HG03432 (cell line): Measurements from ENCODE around the gene EMILIN1.
"Not testable (repeated sequence)": the region's sequence is repeated elsewhere in the genome, so short reads cannot be mapped to it uniquely, and the experiment has no call there.

ENCODE experiments used
- ATAC-seq: cut with Tn5 transposase; IDR thresholded peaks from one replicate; pipeline ENCODE4 v1.9.1; 2021; ENCODE audit warnings: mild to moderate bottlenecking, moderate library complexity; ENCODE audit not compliant: unreplicated experiment

Gene EMILIN1

DNA sequence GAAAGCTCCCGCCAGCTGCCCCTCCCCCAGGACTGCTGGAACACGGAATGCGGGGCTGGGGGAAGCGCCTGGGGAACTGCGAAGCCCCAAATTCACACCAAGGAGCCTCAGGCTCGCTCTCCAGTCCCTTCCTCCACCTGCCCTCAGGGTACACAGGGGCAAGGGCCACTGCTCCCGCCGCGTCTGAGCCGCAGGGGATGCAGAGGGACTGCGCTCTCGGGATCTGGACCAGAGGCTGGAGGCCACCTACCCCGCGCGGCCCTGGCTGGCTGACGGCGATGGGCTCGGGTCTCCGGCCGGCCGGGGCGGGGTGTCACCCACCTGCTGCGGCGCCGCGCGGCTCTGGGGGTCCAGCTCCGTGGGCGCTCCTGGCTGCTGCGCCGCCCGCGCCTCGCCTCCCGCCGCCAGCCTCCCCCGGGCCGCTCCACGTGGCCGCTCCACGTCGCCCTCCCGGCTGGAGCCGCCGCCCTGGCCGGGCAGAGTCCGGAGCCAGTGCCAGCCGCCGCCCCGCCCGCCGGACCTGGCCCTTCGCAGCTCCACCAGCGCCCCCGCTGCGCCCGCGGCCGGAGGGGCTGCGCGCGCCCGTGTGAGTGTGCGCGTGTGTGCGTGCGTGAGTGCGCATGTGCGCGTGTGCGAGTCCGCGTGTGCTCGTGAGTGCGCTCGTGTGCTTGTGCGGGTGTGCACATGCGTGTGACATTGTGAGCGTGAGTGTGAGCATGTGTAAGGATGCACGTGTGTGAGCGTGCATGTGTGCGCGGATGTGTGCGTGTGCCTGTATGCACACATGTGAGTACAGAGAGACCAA, 40.3 kb downstream of the EMILIN1 start, which contains the start of gene CGREF1:
Gene CGREF1, minus strand, starts transcription at position 604 of the 805 bp plus-strand sequence. CDS start 14,762 bp downstream, outside the sequence.
- no peak for ATAC-seq

DNA sequence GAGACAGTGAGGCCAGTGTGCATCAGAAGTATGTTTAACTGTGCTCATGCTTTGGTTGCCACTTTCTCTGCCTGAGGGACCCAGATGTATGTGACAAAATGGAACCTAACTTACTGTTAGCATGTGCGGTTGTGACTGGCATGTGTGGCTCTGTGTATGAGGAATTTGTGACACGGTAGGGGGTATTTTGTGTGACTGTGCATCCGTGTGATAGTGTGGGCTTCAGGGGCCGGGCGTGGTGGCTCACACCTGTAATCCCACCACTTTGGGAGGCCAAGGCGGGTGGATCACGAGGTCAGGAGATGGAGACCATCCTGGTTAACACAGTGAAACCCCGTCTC, 40.9 kb downstream of the EMILIN1 start:
- not testable (repeated sequence) for ATAC-seq

DNA sequence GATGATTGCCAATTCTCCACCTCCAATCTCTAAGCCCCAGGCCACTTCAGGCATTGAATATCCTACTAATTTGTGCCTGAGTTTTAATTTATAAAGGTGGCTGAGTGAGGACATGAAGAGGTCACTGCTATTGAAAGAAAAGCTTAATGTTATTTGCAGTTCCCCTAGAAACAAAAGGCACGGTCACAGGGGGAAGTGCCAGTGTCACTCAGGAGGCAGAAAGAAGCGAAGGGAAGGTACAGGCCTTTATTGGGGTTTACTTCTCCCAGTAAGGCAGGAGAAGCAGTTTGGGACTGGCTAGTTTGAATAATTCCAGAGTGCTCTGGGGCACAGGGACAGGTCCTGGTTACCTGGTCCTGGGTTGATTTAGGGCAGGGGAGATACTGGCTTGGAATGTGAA, 43.5 kb downstream of the EMILIN1 start:
- ATAC-seq = no peak

DNA sequence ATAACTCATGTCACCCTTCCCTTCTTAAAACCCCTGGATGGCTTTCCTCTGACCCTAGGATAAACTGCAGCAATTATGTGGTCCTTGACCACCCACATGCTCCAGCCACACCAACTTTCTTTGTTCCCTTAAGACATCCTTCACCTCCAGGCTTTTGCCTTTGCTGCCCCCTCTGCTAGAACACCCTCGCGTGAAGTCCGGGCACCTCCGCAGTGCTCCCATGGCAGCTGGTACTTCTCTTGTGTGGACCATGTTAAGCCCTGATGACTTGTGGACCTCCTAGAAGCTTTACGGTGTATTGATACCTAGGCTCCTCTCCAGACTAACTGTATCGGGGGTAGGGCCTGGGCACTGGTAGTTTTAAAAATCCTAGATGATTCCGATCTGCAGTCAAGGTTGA, 44.4 kb downstream of the EMILIN1 start:
- no peak for ATAC-seq

DNA sequence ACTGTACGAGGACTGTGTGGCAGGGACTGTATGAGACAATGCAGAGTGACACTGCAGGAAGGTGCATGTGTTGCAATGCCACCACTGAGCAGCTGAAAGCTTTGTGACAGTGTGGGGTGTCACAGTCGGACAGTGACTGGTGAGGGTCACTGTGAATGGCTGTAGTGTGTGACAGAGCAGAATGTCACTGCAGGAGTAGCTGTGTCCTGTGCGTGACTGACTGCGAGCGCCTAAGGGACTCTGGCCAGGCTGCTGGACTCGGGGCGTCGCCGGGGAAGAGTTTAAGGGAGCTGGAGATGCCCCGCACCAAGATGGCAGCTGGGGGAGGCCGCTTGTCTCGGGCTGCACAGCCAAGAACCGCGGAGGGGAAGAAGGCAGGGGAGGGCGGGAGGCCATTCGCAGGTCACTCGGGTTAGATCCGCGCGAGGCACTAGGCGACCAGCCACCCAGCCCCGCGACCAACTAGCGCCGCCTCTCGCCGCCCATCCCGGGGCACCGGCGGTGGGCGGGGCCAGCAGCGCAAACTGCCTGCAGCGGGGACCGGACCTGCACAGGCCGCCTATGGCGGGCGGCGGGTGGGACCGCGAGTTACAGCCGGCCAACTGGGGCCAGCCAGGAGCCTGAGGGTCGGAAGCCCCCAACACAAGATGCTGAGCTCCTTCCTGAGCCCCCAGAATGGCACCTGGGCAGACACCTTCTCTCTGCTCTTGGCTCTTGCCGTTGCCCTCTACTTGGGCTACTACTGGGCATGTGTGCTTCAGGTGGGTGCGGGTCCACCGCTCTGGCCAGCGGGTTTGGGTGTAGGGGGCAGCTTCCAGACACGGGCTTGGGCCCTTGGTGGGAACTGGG, 45.1 kb downstream of the EMILIN1 start, which contains the start of gene ABHD1:
Gene ABHD1, plus strand, starts transcription at position 514 of the 849 bp plus-strand sequence. Its CDS starts 134 bp downstream, at position 648.
- peak; percentile 51 for ATAC-seq

DNA sequence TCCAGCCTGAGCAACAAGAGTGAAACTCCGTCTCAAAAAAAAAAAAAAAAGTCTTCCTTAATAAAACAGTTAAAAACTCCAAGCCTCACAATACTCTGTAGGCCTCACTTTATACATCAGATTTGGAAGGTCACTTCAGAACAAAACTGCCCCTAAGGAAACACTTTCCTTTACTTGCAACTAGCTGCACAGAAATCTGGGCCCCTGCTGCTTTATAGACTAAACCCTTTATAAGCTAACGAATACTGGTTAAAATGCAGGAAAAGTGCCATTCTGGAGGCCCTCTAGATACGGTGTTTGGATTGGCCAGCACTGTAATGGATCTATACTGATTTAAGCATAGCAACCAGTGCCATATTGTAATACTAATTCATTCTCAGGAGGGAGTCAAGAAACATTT, 46.7 kb downstream of the EMILIN1 start:
- ATAC-seq = no peak

DNA sequence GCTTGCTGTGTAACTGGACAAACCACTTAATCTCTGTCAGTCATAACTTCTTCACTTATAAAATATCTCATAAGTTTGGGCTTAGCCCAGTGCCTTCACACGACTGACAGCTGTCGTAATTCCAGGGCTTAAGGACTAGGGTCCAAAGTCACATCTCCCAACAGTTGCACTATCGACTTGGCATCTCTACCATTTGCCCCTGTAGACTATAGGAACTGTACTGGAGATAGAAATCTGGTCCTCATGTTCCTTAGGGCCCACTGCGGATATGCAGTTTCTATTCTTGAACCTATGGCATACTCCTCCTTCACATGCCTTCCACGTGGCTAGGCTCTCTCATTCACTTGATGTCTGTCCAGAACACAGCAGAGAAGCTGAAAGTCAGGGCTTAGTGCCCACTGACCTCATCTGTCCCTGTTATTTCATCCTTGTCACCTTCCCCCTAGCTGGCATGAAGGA, 47.9 kb downstream of the EMILIN1 start:
- ATAC-seq = no peak

DNA sequence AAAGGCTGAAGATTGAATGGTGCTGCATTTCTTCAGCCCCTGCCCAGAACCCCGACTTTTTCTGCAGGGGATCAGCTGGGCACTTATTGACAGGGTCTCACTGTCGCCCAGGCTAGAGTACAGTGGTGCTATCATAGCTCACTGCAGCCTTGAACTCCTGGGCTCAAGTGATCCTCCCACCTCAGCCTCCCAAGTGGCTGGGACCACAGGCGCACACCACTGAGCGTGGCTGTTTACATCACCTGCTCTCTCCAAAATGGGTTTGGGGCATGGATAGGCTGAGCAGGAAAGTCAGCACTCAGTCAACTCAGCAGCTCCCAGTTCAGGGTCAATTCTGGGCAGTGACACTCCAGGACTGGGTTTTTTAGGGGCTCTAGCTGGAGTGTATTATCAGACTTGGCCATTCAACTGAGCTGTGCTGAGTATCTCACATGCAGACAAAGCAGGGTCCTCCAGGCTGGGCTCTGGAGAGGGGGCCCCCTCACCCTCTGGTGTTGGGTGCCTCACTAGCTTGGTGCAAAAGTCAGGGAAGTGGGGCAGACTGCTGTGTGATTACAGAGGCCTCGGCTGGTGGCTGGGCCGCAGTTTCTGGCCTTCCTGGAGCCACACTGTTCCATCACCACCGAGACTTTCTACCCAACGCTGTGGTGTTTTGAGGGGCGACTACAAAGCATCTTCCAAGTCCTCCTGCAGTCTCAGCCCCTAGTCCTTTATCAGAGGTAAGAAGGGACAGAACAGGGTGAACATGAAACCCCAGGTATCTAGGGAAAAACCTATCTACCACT, 49.7 kb downstream of the EMILIN1 start:
- ATAC-seq = no peak

DNA sequence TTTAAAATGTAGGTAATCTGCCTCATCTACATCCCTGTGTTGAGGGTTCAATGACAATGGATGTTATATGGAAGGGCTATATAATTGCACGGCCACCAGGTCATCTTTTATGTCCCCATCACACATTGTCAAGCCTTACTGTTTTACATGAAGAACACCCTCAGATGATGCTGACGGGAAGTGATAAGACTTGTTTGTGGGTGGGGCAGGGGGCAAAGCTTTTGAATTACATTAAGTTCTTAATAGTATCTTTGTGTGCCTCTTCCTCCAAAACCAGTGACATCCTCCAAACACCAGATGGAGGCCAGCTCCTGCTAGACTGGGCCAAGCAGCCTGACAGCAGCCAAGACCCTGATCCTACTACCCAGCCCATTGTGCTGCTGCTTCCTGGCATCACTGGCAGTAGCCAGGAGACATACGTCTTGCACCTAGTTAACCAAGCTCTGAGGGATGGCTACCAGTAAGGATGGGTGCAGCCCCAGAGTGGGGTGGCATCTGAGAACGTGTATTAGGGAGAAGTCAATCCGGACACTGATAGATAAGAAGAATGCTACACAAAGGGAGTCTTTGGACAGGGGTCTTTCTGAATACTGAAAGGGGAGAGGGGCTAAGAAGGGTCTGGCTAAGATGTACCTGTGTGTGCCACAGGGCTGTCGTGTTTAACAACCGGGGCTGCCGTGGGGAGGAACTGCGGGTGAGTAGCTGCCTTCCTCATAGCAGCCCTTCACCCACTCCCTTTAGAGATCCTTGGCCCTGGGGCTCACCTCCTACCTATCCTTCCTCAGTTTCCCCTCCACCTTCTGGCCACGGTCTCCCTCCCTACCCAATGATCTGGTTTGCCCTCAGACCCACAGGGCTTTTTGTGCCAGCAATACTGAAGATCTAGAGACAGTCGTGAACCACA, 50.5 kb downstream of the EMILIN1 start:
- no peak for ATAC-seq

DNA sequence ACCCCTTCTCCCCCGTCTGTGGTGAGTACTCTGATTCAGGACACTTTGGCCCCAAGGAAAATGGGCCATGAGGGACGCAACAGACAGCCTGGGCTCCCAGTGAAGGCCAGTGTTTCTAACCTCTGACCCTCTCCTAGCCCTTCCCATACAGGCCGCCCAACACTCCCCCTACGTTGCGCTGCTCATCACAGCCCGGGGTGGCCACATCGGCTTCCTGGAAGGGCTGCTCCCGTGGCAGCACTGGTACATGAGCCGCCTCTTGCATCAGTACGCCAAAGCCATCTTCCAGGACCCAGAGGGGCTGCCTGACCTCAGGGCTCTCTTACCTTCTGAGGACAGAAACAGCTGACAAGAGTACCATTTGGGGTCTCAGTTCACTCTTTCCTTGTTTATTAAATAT, 52.0 kb downstream of the EMILIN1 start:
- ATAC-seq = no peak

DNA sequence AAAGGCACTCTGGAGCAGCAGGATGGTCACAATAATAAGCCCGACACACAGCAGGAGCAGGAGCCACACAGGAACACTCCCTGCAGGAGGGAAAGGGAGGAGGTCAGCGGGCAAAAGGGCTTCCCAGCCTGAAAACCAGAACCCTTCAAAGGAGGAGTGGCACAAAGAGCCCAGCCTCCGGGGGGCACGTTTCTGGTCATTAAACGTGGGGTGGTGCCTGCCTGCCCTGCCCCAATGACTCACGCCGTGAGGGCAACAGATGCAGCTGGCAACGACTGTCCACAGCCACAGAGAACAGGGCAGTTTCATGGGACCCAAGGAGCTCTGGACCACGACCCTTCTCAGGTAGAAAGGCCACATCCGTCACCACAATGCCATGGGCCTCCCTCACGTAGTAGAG, 53.0 kb downstream of the EMILIN1 start:
- ATAC-seq = no peak

DNA sequence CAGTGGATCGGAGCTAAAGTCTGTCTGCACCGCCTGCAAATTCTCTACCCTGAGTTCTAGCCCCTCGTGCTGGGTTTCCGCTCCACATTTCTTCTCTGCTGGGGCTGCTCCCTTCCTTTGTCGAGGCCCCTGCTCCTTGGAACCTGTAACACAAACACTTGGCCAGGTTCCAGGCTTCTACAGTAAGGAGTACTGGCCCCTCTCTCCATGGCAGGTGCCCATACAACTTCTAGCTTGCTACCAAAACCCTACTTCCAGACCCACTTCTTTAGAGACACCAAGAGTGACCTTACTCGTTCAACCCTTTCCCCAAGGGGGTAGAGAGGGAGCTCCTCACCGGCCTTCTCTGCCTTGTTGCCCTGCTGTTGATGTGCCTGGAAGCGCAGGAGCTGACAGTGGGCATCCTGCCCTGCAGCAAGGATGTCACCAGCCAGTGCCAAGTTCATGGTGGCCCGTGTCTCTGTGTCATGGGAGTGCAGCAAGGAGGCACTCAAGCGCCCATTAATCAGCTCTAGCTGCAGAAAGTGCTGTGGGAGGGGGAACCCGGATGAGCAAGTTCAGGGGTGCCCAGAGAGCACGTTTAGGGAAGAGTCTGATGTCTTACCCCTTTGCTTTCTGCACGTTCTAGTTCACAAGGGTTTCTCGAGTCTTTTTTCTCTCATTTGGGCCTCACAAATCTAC, 54.9 kb downstream of the EMILIN1 start:
- ATAC-seq = no peak

DNA sequence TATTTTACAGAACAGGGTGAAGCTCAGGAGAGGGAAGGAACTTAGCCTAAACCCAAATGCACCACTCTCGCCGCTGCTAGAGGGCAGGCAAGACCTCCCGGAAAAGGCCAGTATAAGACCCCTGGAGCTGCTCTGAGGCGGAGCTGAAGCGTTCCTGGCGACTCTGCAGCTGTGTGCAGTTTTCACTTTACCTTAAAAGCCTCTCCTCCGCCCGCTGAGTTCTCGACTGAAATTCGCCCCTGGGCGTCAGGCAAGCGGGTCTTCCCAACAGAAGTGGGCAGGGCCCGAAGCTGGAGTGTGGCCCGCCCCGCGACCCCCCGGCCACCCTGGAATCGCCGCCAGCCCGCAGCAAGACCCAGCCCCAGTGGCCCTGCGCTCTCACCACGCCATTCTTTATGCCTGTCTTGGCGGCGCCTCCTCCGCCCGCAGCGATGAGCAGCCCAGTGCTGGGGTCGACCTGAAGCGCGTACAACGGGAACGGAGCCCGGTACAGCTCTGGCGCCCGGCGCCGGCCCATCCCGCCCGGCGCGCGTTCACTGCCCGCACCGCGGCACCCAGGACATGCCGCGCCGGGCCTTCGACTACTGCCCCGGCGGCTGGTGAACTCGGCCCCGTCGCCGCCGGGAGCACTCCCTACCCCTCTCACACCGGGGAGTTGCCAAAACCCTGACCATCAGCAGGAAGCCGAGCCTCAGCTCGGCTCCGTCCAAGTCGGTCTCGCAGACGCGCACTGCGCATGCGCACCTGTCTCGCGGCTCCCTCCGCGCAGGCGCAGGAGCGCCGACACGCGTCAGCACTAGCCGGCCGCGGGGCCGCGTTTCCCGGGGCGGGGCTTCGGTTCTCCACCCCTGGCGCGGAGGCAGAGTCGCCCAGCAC, 55.7 kb downstream of the EMILIN1 start, which contains the start of gene PREB:
Gene PREB, minus strand, starts transcription at position 732 of the 876 bp plus-strand sequence. Its CDS starts 215 bp downstream, at position 517.
- ATAC-seq = peak; percentile 91

DNA sequence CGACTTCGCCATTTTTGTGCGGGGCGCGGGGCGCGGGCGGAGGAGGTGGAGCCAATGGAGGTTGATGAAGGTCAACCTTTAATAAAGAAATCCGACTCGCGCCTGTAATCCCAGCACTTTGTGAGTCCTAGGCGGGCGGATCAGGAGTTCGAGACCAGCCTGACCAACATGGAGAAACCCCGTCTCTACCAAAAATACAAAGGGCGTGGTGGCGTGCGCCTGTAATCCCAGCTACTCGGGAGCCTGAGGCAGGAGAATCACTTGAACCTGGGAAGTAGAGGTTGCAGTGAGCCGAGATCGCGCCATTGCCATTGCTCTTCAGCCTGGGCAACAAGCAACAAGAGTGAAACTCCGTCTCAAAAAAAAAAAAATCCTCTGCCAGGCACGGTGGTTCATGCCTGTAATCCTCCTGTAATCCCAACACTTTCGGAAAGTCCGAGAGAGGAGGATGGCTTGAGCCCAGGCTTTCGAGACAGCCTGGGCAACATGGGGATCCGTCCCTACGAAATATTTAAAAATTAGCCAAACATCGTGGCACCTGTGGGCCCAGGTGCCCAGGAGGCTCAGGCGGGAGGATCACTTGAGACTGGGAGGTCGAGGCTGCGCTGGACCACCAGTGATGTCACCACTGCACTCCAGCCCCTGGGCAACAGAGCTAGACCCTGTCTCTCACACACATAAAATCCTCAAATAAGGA, 56.5 kb downstream of the EMILIN1 start:
- no peak for ATAC-seq

DNA sequence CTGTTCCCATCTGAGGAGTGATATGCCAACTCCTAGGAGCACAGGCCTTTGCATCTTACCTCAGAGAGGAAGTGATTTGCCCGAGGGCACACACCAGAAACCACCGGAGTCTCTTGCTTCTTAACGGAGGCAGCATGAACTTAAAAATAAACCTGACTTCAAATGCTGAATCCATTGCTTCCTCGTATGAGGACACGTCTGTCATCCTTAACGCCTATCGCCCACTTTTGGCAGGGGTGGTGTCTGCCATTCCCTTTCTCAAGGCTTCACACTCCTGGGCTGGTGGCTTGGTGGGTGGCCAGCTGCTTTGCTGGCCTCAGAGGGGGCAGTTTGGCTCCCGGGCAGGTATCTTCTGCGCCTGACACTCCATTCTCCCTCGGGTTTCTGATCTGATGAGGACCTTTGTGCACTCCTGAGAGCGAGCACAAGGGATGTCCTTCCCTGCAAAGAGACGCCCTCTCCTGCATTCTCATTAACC, 57.1 kb downstream of the EMILIN1 start:
- no peak for ATAC-seq
